ENCODE data around the gene FGR. TPM values are rescaled to one million over a fixed set of nuclear protein-coding genes. Genes with fewer than 3 reads are reported as not detected.

Gene FGR
- total and polyA plus RNA-seq, 5 donors: 3.2 to 12.6 (median 4.9) TPM

DNA sequence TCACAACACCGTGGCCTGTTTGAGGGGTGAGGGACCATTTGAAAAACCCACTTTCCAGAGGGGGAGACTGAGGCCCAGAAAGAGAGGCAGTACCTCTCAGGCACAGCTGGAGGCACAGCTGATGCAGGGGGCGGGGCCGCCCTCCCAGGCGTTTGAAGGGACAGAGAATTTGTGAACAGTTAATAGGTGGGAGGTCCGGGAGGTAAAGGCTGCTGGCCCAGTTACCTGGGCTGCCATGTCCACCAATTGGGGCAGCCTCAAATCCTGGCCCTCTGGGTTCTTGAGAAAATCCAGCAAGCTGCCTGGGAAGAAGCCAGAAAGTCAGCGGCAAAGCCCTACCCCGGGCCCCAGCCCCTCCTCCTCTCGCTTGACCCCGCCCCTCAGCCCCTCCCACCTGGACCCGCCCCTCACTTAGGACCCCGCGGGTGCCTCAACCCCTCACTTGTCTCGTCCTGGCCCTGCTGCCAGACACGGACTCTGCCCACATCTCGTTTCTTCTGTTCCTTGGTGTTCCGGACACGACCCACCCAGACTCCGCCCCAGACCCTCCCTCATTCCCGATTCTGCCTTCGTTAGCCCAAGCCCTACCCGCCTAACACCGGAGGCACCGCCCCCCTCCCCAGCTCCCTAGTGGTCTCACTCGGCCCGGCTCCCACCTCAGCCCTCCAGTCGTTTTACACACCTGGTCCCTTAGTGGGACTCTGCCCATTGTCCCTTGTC, 20.2 kb downstream of the FGR start:
- H3K27ac ChIP-seq (ENCODE audit: low read length): no peak overlapping the region
- no peak for DNase-seq
- peak; percentile 36 to 46 for ATAC-seq
- no peaks in the 10 kb centered on the region for H3K4me1 ChIP-seq (ENCODE audit: control insufficient read depth, insufficient read depth, low read length)
- intact Hi-C loops (cut with DNase I): loop anchor here in 2 of 4 donors (2.0 to 10.0 kb wide), 3 partner anchors 43 to 500 kb away; no protein-coding TSS in a partner anchor
- no peak overlapping the region for H3K4me3 ChIP-seq (ENCODE audit: low read length)
- no peaks in the 10 kb centered on the region for H3K9me3 ChIP-seq (ENCODE audit: control insufficient read depth, low read length)
- H3K27me3 ChIP-seq (ENCODE audit: control insufficient read depth, insufficient read depth): no peaks in the 10 kb centered on the region
- 20% methylated on average over 26 of the region's 26 CpGs for WGBS

DNA sequence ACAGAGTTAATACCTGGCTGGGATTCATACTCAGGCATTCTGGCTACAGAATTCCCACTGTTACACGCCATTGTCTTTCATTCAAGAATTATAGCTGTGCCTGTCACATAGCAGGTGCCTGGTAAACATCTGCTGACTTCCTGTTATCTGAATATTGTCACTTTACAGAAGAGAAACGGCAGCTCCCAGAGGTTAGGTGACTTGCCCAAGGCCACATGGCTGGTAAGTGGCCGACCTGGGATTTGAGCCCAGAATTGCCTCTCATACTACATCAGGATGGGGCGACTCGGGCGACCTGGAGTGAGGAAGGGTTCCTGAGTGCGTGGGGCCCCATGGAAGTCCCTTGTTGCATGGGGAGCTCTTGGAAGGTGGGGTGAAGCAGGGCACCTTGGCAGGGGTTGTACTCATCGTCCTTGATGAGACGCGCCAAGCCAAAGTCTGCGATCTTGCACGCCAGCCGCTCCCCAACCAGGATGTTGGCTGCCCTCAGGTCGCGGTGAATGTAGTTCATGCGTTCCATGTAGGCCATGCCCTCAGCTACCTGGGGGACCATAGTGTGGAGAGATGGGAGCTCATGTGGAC, 20.9 kb downstream of the FGR start:
- no peak overlapping the region for H3K4me3 ChIP-seq (ENCODE audit: low read length)
- H3K9me3 ChIP-seq (ENCODE audit: control insufficient read depth, low read length): no peaks in the 10 kb centered on the region
- H3K27me3 ChIP-seq (ENCODE audit: control insufficient read depth, insufficient read depth): no peaks in the 10 kb centered on the region
- peaks cover under 1% of the 10 kb centered on the region for H3K4me1 ChIP-seq (ENCODE audit: control insufficient read depth, insufficient read depth, low read length)
- no peak overlapping the region for H3K27ac ChIP-seq (ENCODE audit: low read length)
- ATAC-seq (no peak), DNase-seq (no peak)
- WGBS: 81% methylated on average over 16 of the region's 16 CpGs
- intact Hi-C loops (cut with DNase I): loop anchor here in 1 of 4 donors (2.0 to 10.0 kb wide), 2 partner anchors 51 to 499 kb away; no protein-coding TSS in a partner anchor

DNA sequence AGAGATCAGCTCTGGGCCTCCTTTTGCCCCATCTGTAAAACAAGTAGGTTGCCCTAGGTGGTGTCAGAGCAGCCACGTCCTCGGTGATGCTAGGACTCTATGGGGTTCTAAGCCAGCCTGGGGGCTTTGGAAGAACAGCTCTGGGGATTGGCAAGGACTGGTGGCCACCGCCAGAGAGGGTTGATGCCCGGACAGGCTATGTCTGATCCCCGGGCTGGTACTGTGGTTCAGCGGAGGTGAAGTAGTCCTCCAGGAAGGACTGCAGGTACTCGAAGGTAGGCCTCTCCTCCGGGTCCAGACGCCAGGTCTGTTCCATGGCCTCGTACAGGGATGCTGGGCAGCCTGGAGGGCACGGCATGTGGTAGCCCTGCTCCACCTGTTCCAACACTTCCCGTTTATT, 22.3 kb downstream of the FGR start:
- 92% methylated on average over 12 of the region's 12 CpGs for WGBS
- Histone ChIP-seq H3K27ac (ENCODE audit: low read length) (no peak overlapping the region), H3K27me3 (ENCODE audit: control insufficient read depth, insufficient read depth) (no peaks in the 10 kb centered on the region), H3K4me3 (ENCODE audit: low read length) (no peak overlapping the region), H3K4me1 (ENCODE audit: control insufficient read depth, insufficient read depth, low read length) (peaks cover 3% of the 10 kb centered on the region), H3K9me3 (ENCODE audit: control insufficient read depth, low read length) (no peaks in the 10 kb centered on the region)
- ATAC-seq: no peak
- DNase-seq: peak in 1 of 3 donors; percentile 40
- intact Hi-C loops (cut with DNase I): loop anchor here in 1 of 4 donors (10.0 kb wide), 1 partner anchor 498 kb away; no protein-coding TSS in a partner anchor

DNA sequence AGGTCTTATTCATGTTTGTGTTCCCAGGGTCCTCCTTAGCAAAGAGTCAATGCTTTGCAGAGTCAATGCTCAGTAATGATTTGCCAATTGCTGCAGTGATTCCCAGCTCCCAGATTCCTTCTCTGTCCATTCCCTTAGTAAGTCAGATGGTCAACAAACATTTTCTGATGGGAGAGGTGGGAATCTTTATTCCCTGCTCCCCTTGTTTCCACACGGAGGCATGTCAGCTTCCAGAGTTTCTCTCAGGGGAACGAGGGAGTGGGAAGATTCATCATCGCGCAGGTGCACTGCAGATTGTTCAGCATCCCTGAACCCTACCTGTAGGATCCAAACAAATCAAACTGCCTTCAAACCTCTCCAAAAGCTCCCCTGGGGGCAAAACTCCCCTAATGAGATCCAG, 23.5 kb downstream of the FGR start:
- no peaks in the 10 kb centered on the region for H3K27me3 ChIP-seq (ENCODE audit: control insufficient read depth, insufficient read depth)
- no peak for DNase-seq
- no peaks in the 10 kb centered on the region for H3K9me3 ChIP-seq (ENCODE audit: control insufficient read depth, low read length)
- H3K27ac ChIP-seq (ENCODE audit: low read length): no peak overlapping the region
- H3K4me1 ChIP-seq (ENCODE audit: control insufficient read depth, insufficient read depth, low read length): peaks cover 3% of the 10 kb centered on the region
- no peak overlapping the region for H3K4me3 ChIP-seq (ENCODE audit: low read length)
- 83% methylated on average over 4 of the region's 4 CpGs for WGBS
- intact Hi-C loops (cut with DNase I): loop anchor here in 1 of 4 donors (10.0 kb wide), 1 partner anchor 497 kb away; no protein-coding TSS in a partner anchor
- no peak for ATAC-seq

DNA sequence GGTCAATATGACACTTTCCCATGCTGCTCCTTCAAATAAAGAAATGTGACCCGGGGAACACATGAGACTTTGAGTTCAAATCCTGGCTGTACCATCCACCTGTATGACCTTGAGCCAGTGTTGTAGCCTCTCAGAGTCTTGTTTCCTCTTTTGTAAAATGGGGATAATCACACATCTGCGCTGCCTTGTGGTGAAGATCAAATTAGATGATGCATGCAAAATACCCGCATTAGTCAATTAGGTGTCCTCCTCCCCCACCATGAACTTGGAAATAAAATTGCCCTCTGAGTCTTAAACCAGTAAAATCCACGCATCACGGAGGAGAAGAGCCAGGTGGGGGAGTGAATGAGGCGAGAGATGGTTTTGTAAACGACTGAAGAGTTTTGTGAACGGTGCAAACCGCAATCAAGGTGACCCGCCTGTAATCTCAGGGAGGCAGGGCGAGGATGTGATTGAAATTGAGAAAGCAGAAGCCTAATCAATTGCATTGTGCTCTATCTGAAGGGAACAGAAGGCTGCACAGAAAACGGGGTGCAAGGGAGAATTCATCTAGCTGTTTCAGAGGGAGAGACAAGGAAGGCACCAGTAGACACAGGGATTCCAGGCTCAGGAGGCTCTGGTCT, 25.3 kb downstream of the FGR start:
- no peak overlapping the region for H3K4me3 ChIP-seq (ENCODE audit: low read length)
- no peak overlapping the region for H3K27ac ChIP-seq (ENCODE audit: low read length)
- DNase-seq: no peak
- ATAC-seq: no peak
- 84% methylated on average over 12 of the region's 12 CpGs for WGBS
- H3K9me3 ChIP-seq (ENCODE audit: control insufficient read depth, low read length): no peaks in the 10 kb centered on the region
- intact Hi-C loops (cut with DNase I): loop anchor here (1.0 to 10.0 kb wide), 9 partner anchors 53 to 495 kb away; no protein-coding TSS in a partner anchor
- peaks cover 3% of the 10 kb centered on the region for H3K4me1 ChIP-seq (ENCODE audit: control insufficient read depth, insufficient read depth, low read length)
- no peaks in the 10 kb centered on the region for H3K27me3 ChIP-seq (ENCODE audit: control insufficient read depth, insufficient read depth)

DNA sequence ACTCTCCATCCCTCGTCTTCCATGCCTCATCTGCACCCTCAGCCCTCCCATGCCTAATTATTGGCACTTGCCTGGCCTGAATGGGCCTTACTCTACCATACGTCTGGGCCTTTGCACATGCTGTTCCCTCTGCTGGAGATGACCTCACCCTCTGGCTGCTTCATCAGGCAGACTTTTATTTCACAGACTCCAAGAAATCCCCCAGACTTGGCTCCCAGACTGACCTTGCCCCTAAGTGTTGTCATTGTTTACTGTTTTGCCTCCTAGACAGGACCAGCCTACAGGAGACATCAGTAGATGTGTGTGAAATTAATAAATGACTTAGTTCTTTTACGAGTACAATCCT, 25.8 kb downstream of the FGR start:
- WGBS: 55% methylated on average over 3 of the region's 3 CpGs
- Histone ChIP-seq H3K27me3 (ENCODE audit: control insufficient read depth, insufficient read depth) (no peaks in the 10 kb centered on the region), H3K27ac (ENCODE audit: low read length) (no peak overlapping the region), H3K4me3 (ENCODE audit: low read length) (no peak overlapping the region), H3K4me1 (ENCODE audit: control insufficient read depth, insufficient read depth, low read length) (peaks cover 3% of the 10 kb centered on the region), H3K9me3 (ENCODE audit: control insufficient read depth, low read length) (no peaks in the 10 kb centered on the region)
- ATAC-seq: peak in 1 of 2 donors; percentile 6
- DNase-seq: peak in 1 of 3 donors; percentile 20
- intact Hi-C loops (cut with DNase I): loop anchor here (1.0 to 10.0 kb wide), 8 partner anchors 54 to 312 kb away; no protein-coding TSS in a partner anchor

DNA sequence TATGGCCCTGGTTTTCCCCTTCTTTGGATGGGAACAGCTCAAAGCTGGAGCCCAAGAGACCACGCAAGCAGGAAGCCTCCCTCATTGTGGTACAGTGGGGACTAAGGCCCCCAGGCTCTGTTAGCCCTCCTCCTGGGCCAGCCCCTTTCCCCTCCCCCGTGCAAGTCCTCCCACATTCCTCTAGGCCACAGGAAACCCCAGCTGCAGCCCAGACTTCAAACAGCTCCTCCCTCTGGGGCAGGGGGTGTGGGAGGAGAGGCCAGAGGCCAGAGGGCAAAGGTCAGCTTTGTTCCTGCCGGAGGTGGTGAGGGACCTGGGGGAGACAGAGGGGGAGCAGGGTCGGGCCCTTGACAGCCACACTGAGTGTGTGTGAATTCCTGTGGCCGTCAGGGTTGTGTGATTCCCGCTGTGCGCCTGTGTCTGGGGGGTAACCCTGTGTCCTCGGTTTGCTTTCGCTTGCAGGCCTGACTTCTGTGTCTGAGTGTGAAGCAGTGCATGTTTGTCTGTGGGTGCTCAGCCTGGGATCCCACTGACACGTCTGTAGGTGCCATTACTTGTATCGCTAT, 27.7 kb downstream of the FGR start:
- DNase-seq (no peak), ATAC-seq (no peak)
- Histone ChIP-seq H3K4me1 (ENCODE audit: control insufficient read depth, insufficient read depth, low read length) (peaks cover 3% of the 10 kb centered on the region), H3K9me3 (ENCODE audit: control insufficient read depth, low read length) (no peaks in the 10 kb centered on the region), H3K27ac (ENCODE audit: low read length) (no peak overlapping the region), H3K27me3 (ENCODE audit: control insufficient read depth, insufficient read depth) (no peaks in the 10 kb centered on the region), H3K4me3 (ENCODE audit: low read length) (no peak overlapping the region)
- WGBS: 66% methylated on average over 11 of the region's 11 CpGs
- intact Hi-C loops (cut with DNase I): loop anchor here (2.0 to 10.0 kb wide), 6 partner anchors 83 to 310 kb away; no protein-coding TSS in a partner anchor

DNA sequence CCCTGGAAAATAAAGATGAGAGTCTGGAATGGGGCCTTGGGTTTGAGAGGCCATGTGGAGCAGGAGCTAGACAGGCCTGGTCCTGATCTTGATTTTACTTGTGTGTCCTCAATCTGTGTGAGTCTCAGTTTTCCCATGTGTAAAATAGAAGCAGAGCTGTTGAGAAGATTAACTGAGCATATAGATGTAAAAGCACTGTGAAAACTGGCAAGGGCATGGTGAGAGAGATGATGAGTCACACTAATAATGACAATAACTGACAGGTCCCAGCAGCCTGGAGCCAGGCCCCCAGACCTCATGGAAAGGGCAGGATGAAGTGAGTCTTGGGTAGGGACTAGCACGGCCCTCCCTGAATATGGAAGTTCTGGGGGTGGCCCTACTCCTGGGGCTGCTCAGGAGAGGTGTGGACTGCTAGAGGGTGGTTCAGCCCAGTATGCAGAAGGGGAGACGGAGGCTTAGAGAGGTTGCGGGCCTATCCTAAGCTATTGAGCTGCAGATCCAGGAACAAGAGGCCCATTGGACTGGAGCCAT, 28.2 kb downstream of the FGR start:
- peaks cover 5% of the 10 kb centered on the region for H3K4me1 ChIP-seq (ENCODE audit: control insufficient read depth, insufficient read depth, low read length)
- no peak overlapping the region for H3K4me3 ChIP-seq (ENCODE audit: low read length)
- intact Hi-C loops (cut with DNase I): loop anchor here (2.0 to 10.0 kb wide), 6 partner anchors 82 to 309 kb away; no protein-coding TSS in a partner anchor
- ATAC-seq (no peak), DNase-seq (peak in 1 of 3 donors; percentile 34)
- H3K9me3 ChIP-seq (ENCODE audit: control insufficient read depth, low read length): no peaks in the 10 kb centered on the region
- no peaks in the 10 kb centered on the region for H3K27me3 ChIP-seq (ENCODE audit: control insufficient read depth, insufficient read depth)
- WGBS: 76% methylated on average over 3 of the region's 3 CpGs
- no peak overlapping the region for H3K27ac ChIP-seq (ENCODE audit: low read length)

DNA sequence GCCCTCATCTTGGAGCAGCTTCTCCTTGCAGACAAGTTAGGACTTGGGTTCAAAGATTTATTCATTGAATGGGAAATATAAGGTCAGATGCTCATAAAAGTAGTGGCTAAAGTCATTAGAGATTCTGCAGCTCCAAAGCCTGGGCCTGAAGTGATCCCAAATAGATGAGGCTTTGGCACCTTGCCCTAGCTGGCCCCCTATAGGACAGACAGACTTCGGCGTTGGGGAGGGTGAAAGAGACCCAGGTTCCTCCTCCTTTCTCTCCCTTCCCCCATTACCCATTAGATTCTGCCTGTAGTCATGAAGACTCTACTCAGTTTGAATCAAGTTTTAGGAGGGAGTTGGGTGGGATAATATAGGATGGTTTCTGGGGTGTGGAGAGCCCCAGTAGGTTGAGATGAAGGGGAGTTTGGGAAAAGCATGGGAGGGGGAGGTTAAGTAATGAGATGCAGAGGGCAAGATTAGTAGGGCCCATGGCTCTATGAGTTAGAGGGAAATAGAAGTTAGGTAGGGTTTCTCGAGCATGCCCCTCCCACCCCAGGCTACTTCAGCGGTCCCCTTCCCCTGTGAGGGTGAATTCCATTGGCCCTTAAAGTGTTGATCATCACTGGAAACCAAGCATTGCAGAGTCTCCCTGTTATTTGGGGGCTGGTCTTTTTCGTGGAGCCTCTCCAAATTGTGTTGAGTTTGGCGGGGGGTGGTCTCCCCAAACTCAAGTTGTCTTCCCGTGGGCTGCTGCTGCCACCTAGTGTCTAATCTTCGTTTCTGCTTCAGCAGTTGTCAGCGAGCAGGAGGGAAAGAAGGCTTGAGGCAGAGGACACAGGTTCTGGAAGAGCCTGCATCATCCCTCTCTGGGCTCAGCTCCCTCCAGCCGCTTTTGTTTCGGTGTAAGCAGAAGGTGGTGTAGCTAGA, 28.9 kb downstream of the FGR start:
- Histone ChIP-seq H3K9me3 (ENCODE audit: control insufficient read depth, low read length) (no peaks in the 10 kb centered on the region), H3K4me1 (ENCODE audit: control insufficient read depth, insufficient read depth, low read length) (peaks cover 7% of the 10 kb centered on the region), H3K4me3 (ENCODE audit: low read length) (no peak overlapping the region), H3K27me3 (ENCODE audit: control insufficient read depth, insufficient read depth) (no peaks in the 10 kb centered on the region), H3K27ac (ENCODE audit: low read length) (no peak overlapping the region)
- DNase-seq (peak in 1 of 3 donors; percentile 75), ATAC-seq (no peak)
- WGBS: 11% methylated on average over 11 of the region's 11 CpGs
- intact Hi-C loops (cut with DNase I): loop anchor here (2.0 to 10.0 kb wide), 6 partner anchors 81 to 309 kb away; no protein-coding TSS in a partner anchor

DNA sequence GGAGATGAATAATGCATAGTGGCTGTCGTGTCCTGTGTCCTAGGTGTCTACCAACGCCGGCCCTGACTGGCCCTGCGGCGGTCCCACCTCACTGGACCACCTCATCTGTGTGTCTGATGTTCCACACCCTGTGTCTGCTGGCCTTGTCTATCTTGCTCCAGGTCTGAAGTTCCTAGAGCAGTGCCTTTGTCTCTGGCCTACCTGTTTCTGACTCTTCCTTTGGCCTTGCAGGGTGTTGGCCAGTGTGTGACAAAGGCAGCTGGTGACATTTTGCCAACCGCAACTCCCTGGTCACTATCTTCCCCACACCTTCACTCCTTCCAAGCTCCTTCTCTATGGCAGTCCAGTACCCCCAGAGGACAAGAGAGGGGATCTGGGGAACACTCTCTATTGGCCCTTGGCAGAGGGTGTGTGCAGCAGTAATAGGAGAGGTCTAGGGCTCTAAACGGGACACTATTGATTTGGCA, 29.7 kb downstream of the FGR start:
- H3K4me1 ChIP-seq (ENCODE audit: control insufficient read depth, insufficient read depth, low read length): peaks cover 10% of the 10 kb centered on the region
- H3K9me3 ChIP-seq (ENCODE audit: control insufficient read depth, low read length): no peaks in the 10 kb centered on the region
- DNase-seq (no peak), ATAC-seq (no peak)
- H3K27me3 ChIP-seq (ENCODE audit: control insufficient read depth, insufficient read depth): no peaks in the 10 kb centered on the region
- H3K4me3 ChIP-seq (ENCODE audit: low read length): no peak overlapping the region
- no peak overlapping the region for H3K27ac ChIP-seq (ENCODE audit: low read length)
- 75% methylated on average over 7 of the region's 7 CpGs for WGBS
- intact Hi-C loops (cut with DNase I): loop anchor here (5.0 to 10.0 kb wide), 5 partner anchors 81 to 308 kb away; no protein-coding TSS in a partner anchor
